Measurements from ENCODE around the gene SEC61B. TPM values are rescaled to one million over a fixed set of nuclear protein-coding genes. Genes with fewer than 3 reads are reported as not detected.

SEC61B gene
- total RNA-seq, 4 donors from 2014 or later = 47.7 to 73.6 (median 58.0) TPM

- no peak for TF ChIP-seq CTCF (IDR thresholded peaks at IDR 0.05)
- no peak for TF ChIP-seq POLR2A (IDR thresholded peaks at IDR 0.05)
- no peak overlapping the region for H3K27ac ChIP-seq
Observed at GRCh38 chr9:99185934-99186333, 36.1 kb upstream of the SEC61B start.

GRCh38 chr9:99187311-99187710 is 34.8 kb upstream of the SEC61B start:
- Histone ChIP-seq H3K4me3 (no peak overlapping the region), H3K9me3 (no peaks in the 10 kb centered on the region), H3K27ac (no peak overlapping the region), H3K4me1 (peaks cover 0 to 10% (median 5%) of the 10 kb centered on the region in 4 donors), H3K36me3 (no peaks in the 10 kb centered on the region), H3K27me3 (no peaks in the 10 kb centered on the region)
- no peak for DNase-seq
- TF ChIP-seq POLR2A (IDR thresholded peaks at IDR 0.05) = no peak

More at GRCh38 chr9:99185934-99186333, 36.1 kb upstream of the SEC61B start:
- no peaks in the 10 kb centered on the region for H3K27me3 ChIP-seq
- H3K36me3 ChIP-seq = no peaks in the 10 kb centered on the region
- no peaks in the 10 kb centered on the region for H3K9me3 ChIP-seq
- no peak overlapping the region for H3K4me3 ChIP-seq
- H3K4me1 ChIP-seq = peaks cover 0 to 10% (median 5%) of the 10 kb centered on the region in 4 donors
- no peak for DNase-seq

GRCh38 chr9:99189186-99189585 is 32.9 kb upstream of the SEC61B start:
- no peak overlapping the region for H3K27ac ChIP-seq
- H3K36me3 ChIP-seq = no peaks in the 10 kb centered on the region
- no peaks in the 10 kb centered on the region for H3K27me3 ChIP-seq
- TF ChIP-seq CTCF (IDR thresholded peaks at IDR 0.05) (no peak), POLR2A (IDR thresholded peaks at IDR 0.05) (no peak)
- peaks cover 0 to 10% (median 5%) of the 10 kb centered on the region in 4 donors for H3K4me1 ChIP-seq
- DNase-seq = no peak
- no peaks in the 10 kb centered on the region for H3K9me3 ChIP-seq
- H3K4me3 ChIP-seq = no peak overlapping the region

- H3K9me3 ChIP-seq = no peaks in the 10 kb centered on the region
- H3K4me1 ChIP-seq = peaks cover 0 to 2% (median 0%) of the 10 kb centered on the region in 4 donors
- TF ChIP-seq POLR2A (IDR thresholded peaks at IDR 0.05) = no peak
- no peak overlapping the region for H3K4me3 ChIP-seq
- no peaks in the 10 kb centered on the region for H3K27me3 ChIP-seq
- no peak for DNase-seq
- no peak overlapping the region for H3K27ac ChIP-seq
- H3K36me3 ChIP-seq = no peaks in the 10 kb centered on the region
Observed at GRCh38 chr9:99189887-99190596, 32.0 kb upstream of the SEC61B start.

- Histone ChIP-seq H3K4me3 (no peak overlapping the region), H3K27ac (no peak overlapping the region), H3K9me3 (no peaks in the 10 kb centered on the region), H3K4me1 (no peaks in the 10 kb centered on the region), H3K27me3 (no peaks in the 10 kb centered on the region), H3K36me3 (no peaks in the 10 kb centered on the region)
- TF ChIP-seq CTCF (IDR thresholded peaks at IDR 0.05) = no peak
- TF ChIP-seq POLR2A (IDR thresholded peaks at IDR 0.05) = no peak
- no peak for DNase-seq
Observed at GRCh38 chr9:99190597-99191283, 31.3 kb upstream of the SEC61B start.

- no peak overlapping the region for H3K4me3 ChIP-seq
- TF ChIP-seq CTCF (IDR thresholded peaks at IDR 0.05) (no peak), POLR2A (IDR thresholded peaks at IDR 0.05) (no peak)
- no peaks in the 10 kb centered on the region for H3K36me3 ChIP-seq
- no peak overlapping the region for H3K27ac ChIP-seq
- no peaks in the 10 kb centered on the region for H3K27me3 ChIP-seq
- no peaks in the 10 kb centered on the region for H3K4me1 ChIP-seq
- no peak for DNase-seq
- H3K9me3 ChIP-seq = no peaks in the 10 kb centered on the region
Observed at GRCh38 chr9:99192786-99193465, 29.2 kb upstream of the SEC61B start.
